Lower lobe of right lung (tissue), 2 donors: ENCODE results near the gene HOXC11. TPM values are rescaled to one million over a fixed set of nuclear protein-coding genes. Genes with fewer than 3 reads are reported as not detected.

Experiments used
- ATAC-seq, 2 donors: fragments of 200-7000 bp; cut with Tn5 transposase; one replicate each; pipeline ENCODE4 v1.9.1; 2020 to 2022; ENCODE audit warnings: mild to moderate bottlenecking in 2 of 2, moderate library complexity in 2 of 2
- DNase-seq: peaks from one replicate; pipeline ENCODE4 v3.0.0-alpha.2; 2020
- H3K27ac ChIP-seq: fragments of 200-600 bp; one replicate; pipeline ENCODE4 v1.8.0; 2022
- H3K27me3 ChIP-seq: fragments of 200-600 bp; one replicate; pipeline ENCODE4 v1.8.0; 2022; ENCODE audit warnings: low read depth
- H3K36me3 ChIP-seq: fragments of 200-600 bp; one replicate; pipeline ENCODE4 v1.8.0; 2022; ENCODE audit warnings: mild to moderate bottlenecking
- H3K4me1 ChIP-seq: fragments of 200-600 bp; one replicate; pipeline ENCODE4 v1.8.0; 2022
- H3K4me3 ChIP-seq: fragments of 200-600 bp; one replicate; pipeline ENCODE4 v1.8.0; 2022; ENCODE audit warnings: mild to moderate bottlenecking
- H3K9me3 ChIP-seq: fragments of 200-600 bp; one replicate; pipeline ENCODE4 v1.8.0; 2022
- intact Hi-C: fragments of 100-400 bp; cut with DNase I; formaldehyde crosslinking; loops from one replicate; pipeline ENCODE4 v1.11.0; 2022
- total RNA-seq: library from RNA; stranded (reverse); fragmentation: NEBNext Ultra II Directional; extraction: Animal tissue kit (Norgen Biotek cat#: 25700); gene quantifications from one replicate; pipeline ENCODE4 v1.2.1, GENCODE V29; 2021
- TF ChIP-seq, protein P1 (sequence below): fragments of 200-600 bp; IDR thresholded peaks from one replicate; pipeline ENCODE4 v1.8.0; 2022; ENCODE audit warnings: antibody characterized with exemption, mild to moderate bottlenecking
- donor health status: DM: no; HTN: yes; CAD: no; lungs with severe emphysema.

Gene HOXC11
- total RNA-seq, 1 donor from 2014 or later, result not detected

- no peaks in the 10 kb centered on the region for H3K36me3 ChIP-seq
- H3K4me1 ChIP-seq, result peaks cover 17% of the 10 kb centered on the region
- intact Hi-C loops, result no loop called here
- TF ChIP-seq, protein P1, sequence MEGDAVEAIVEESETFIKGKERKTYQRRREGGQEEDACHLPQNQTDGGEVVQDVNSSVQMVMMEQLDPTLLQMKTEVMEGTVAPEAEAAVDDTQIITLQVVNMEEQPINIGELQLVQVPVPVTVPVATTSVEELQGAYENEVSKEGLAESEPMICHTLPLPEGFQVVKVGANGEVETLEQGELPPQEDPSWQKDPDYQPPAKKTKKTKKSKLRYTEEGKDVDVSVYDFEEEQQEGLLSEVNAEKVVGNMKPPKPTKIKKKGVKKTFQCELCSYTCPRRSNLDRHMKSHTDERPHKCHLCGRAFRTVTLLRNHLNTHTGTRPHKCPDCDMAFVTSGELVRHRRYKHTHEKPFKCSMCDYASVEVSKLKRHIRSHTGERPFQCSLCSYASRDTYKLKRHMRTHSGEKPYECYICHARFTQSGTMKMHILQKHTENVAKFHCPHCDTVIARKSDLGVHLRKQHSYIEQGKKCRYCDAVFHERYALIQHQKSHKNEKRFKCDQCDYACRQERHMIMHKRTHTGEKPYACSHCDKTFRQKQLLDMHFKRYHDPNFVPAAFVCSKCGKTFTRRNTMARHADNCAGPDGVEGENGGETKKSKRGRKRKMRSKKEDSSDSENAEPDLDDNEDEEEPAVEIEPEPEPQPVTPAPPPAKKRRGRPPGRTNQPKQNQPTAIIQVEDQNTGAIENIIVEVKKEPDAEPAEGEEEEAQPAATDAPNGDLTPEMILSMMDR, result no peak
- no peak overlapping the region for H3K4me3 ChIP-seq
- H3K27ac ChIP-seq, result no peak overlapping the region
- H3K9me3 ChIP-seq, result no peaks in the 10 kb centered on the region
- ATAC-seq (no peak), DNase-seq (no peak)
- H3K27me3 ChIP-seq, result peaks cover 94% of the 10 kb centered on the region
These were observed 39.0 kb downstream of the HOXC11 start for GRCh38 chr12:54011665-54012532.

DNA sequence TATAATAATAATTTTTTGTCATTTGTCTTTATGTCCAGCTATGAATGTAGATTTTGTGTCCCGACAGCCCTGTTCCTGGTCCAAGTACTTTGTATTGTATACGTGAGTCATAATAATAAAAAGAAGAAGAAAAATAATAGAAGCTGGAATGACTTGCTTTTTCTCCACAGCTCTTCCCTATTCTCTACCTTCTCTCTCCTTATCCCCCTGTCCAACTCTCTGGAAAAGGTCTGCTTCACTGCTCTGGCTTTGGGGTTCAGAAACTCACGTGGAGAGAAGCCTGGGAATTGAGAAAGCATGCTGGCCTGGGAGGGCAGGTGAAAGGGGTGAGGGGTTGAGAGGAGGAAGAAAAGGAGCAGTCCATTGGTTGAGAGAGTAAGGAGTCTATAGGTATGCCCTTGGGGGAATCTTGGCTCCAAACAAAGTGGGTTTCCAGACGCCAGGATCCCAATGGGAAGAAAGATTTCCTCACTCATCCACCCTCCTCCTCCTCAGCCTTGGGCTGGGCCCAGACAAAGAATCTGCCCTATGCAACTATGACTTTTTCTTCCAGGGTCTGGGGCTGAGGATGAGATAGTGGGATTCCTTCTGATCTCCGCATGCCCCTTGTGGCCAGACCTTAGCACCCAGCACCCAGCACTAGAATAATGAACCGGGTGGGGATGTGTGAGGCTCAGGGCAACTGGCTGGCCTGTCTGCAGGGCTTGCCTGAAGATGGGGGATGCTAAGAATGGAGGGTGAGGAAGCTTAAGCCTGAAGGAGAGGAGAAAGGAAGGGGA is 39.9 kb downstream of the HOXC11 start:
- H3K27me3 ChIP-seq, result peaks cover 94% of the 10 kb centered on the region

GRCh38 chr12:54014377-54015017 is 41.6 kb downstream of the HOXC11 start:
- Histone ChIP-seq H3K9me3 (no peaks in the 10 kb centered on the region), H3K27ac (no peak overlapping the region), H3K4me1 (peaks cover 27% of the 10 kb centered on the region), H3K4me3 (no peak overlapping the region), H3K27me3 (peaks cover 99% of the 10 kb centered on the region), H3K36me3 (no peaks in the 10 kb centered on the region)
- intact Hi-C loops, result no loop called here
- TF ChIP-seq, protein P1, result no peak
- no peak for ATAC-seq
- DNase-seq, result no peak

More for the DNA sequence above, 39.9 kb downstream of the HOXC11 start:
- H3K27ac ChIP-seq, result no peak overlapping the region
- intact Hi-C loops, result no loop called here
- no peak overlapping the region for H3K4me3 ChIP-seq
- H3K36me3 ChIP-seq, result no peaks in the 10 kb centered on the region
- TF ChIP-seq, protein P1, result no peak
- DNase-seq (no peak), ATAC-seq (no peak)
- H3K4me1 ChIP-seq, result peaks cover 25% of the 10 kb centered on the region
- no peaks in the 10 kb centered on the region for H3K9me3 ChIP-seq

- TF ChIP-seq, protein P1, result no peak
- Histone ChIP-seq H3K4me3 (no peak overlapping the region), H3K27me3 (peaks cover 99% of the 10 kb centered on the region), H3K9me3 (no peaks in the 10 kb centered on the region), H3K36me3 (no peaks in the 10 kb centered on the region), H3K27ac (no peak overlapping the region), H3K4me1 (peaks cover 25% of the 10 kb centered on the region)
- ATAC-seq (no peak), DNase-seq (no peak)
- intact Hi-C loops, result no loop called here
These were observed 42.3 kb downstream of the HOXC11 start for GRCh38 chr12:54015018-54015931.
